ENCODE measurements around the gene LMAN1L. TPM values are rescaled to one million over a fixed set of nuclear protein-coding genes. Genes with fewer than 3 reads are reported as not detected.
A peak's percentile ranks its signal among the peaks of the same experiment; 100 is the strongest.

LMAN1L gene
- polyA plus RNA-seq, 3 donors, result 0.08 TPM; not detected in 2

- Histone ChIP-seq H3K36me3 (replicated peaks in 1 of 2; ENCODE audit: control insufficient read depth in 1 of 2, insufficient read depth in 2 of 2, low read length in 2 of 2) (no peaks in the 10 kb centered on the region), H3K9me3 (replicated peaks in 1 of 2; ENCODE audit: control insufficient read depth in 1 of 2, insufficient read depth in 1 of 2, low read length in 2 of 2) (no peaks in the 10 kb centered on the region), H3K79me2 (ENCODE audit: insufficient read depth, low read length) (no peaks in the 10 kb centered on the region), H4K20me1 (ENCODE audit: insufficient read depth, low read length) (no peaks in the 10 kb centered on the region), H3K27ac (ENCODE audit: low read depth in 1 of 2, low read length in 2 of 2) (no peak within 1 kb of the TSS), H3K9ac (ENCODE audit: insufficient read depth, low read length, poor library complexity, severe bottlenecking) (no peak within 1 kb of the TSS), H3K4me2 (replicated peaks; ENCODE audit: extremely low read depth, low read length, poor library complexity, severe bottlenecking) (no peak within 1 kb of the TSS), H3K4me1 (ENCODE audit: control insufficient read depth in 1 of 2, insufficient read depth in 2 of 2, low read length in 2 of 2) (peaks cover 0 to 3% of the 10 kb centered on the region in 2 donors), H3K4me3 (replicated peaks in 1 of 3; ENCODE audit: low read depth in 2 of 3, low read length in 3 of 3) (no peak within 1 kb of the TSS), H2AFZ (ENCODE audit: insufficient read depth, low read depth, low read length, poor library complexity, severe bottlenecking) (no peak within 1 kb of the TSS), H3K27me3 (ENCODE audit: control insufficient read depth in 2 of 2, insufficient read depth in 2 of 2, low read length in 2 of 2) (peaks cover 4 to 33% of the 10 kb centered on the region in 2 donors)
- no peak for DNase-seq
- peaks cover 0 to 2% (median 0%) of the 10 kb centered on the region in 7 donors for H3K9me3 Mint-ChIP-seq
- TF ChIP-seq CTCF (IDR thresholded peaks at IDR 0.05), result no peak
- peaks cover 3% of the 10 kb centered on the region for H3K4me1 Mint-ChIP-seq
- H3K36me3 Mint-ChIP-seq, result no peaks in the 10 kb centered on the region
- peaks cover 28 to 36% (median 36%) of the 10 kb centered on the region in 3 donors for H3K27me3 Mint-ChIP-seq (ENCODE audit: low read depth in 3 of 3)
- WGBS (ENCODE audit: insufficient coverage), result 3% methylated on average over 21 of the region's 44 CpGs
- H3K4me3 Mint-ChIP-seq, result peak within 1 kb of the TSS in 1 of 2 donors; percentile 50
- no peak within 1 kb of the TSS for H3K27ac Mint-ChIP-seq
- intact Hi-C loops (cut with micrococcal nuclease), result no loop called here
Measured at GRCh38 chr15:74826364-74826819, 13.8 kb downstream of the LMAN1L start, which contains the start of gene CPLX3. Gene CPLX3, plus strand, starts transcription at chr15:74826627. Its CDS starts 77 bp downstream, at chr15:74826704.

GRCh38 chr15:74826921-74827320 lies 14.3 kb downstream of the LMAN1L start:
- H3K36me3 Mint-ChIP-seq, result no peaks in the 10 kb centered on the region

More at GRCh38 chr15:74826921-74827320, 14.3 kb downstream of the LMAN1L start:
- Histone ChIP-seq H3K27me3 (ENCODE audit: control insufficient read depth in 2 of 2, insufficient read depth in 2 of 2, low read length in 2 of 2) (peaks cover 4 to 33% of the 10 kb centered on the region in 2 donors), H4K20me1 (ENCODE audit: insufficient read depth, low read length) (no peaks in the 10 kb centered on the region), H3K4me2 (replicated peaks; ENCODE audit: extremely low read depth, low read length, poor library complexity, severe bottlenecking) (no peak overlapping the region), H3K27ac (ENCODE audit: low read depth in 1 of 2, low read length in 2 of 2) (no peak overlapping the region), H3K4me3 (replicated peaks in 1 of 3; ENCODE audit: low read depth in 2 of 3, low read length in 3 of 3) (no peak overlapping the region), H3K4me1 (ENCODE audit: control insufficient read depth in 1 of 2, insufficient read depth in 2 of 2, low read length in 2 of 2) (no peaks in the 10 kb centered on the region), H3K79me2 (ENCODE audit: insufficient read depth, low read length) (no peaks in the 10 kb centered on the region), H2AFZ (ENCODE audit: insufficient read depth, low read depth, low read length, poor library complexity, severe bottlenecking) (no peak overlapping the region), H3K36me3 (replicated peaks in 1 of 2; ENCODE audit: control insufficient read depth in 1 of 2, insufficient read depth in 2 of 2, low read length in 2 of 2) (no peaks in the 10 kb centered on the region), H3K9me3 (replicated peaks in 1 of 2; ENCODE audit: control insufficient read depth in 1 of 2, insufficient read depth in 1 of 2, low read length in 2 of 2) (no peaks in the 10 kb centered on the region), H3K9ac (ENCODE audit: insufficient read depth, low read length, poor library complexity, severe bottlenecking) (no peak overlapping the region)
- TF ChIP-seq CTCF (IDR thresholded peaks at IDR 0.05), result no peak
- 21% methylated on average over 18 of the region's 21 CpGs for WGBS (ENCODE audit: insufficient coverage)
- Mint-ChIP-seq H3K27ac (no peak overlapping the region), H3K4me3 (peak overlapping the region in 1 of 2 donors; percentile 50), H3K9me3 (peaks cover 0 to 2% (median 0%) of the 10 kb centered on the region in 7 donors), H3K4me1 (no peaks in the 10 kb centered on the region), H3K27me3 (ENCODE audit: low read depth in 3 of 3) (peaks cover 28 to 36% (median 34%) of the 10 kb centered on the region in 3 donors)
- intact Hi-C loops (cut with micrococcal nuclease), result no loop called here
- DNase-seq, result no peak

Data from CD14-positive monocyte (primary cell).